Activated CD8-positive, alpha-beta memory T cell treated with anti-CD3 and anti-CD28 coated beads for 48 hours (primary cell): ENCODE data around the gene MAGEA9B.
"Not testable (repeated sequence)": the region's sequence is repeated elsewhere in the genome, so short reads cannot be mapped to it uniquely, and the experiment has no call there.

Source experiments
- DNase-seq, 3 experiments: peaks; one replicate each; pipeline ENCODE4 v3.0.0-alpha.2; 2020; ENCODE audit warnings: low read depth in 2 of 3, low spot score in 2 of 3

MAGEA9B gene

GRCh38 chrX:149537474-149537873 lies 49.8 kb downstream of the MAGEA9B start:
- DNase-seq = not testable (repeated sequence)

- not testable (repeated sequence) for DNase-seq
Measured at GRCh38 chrX:149534926-149535602, 52.2 kb downstream of the MAGEA9B start.

- not testable (repeated sequence) for DNase-seq
Measured at GRCh38 chrX:149533999-149534398, 53.3 kb downstream of the MAGEA9B start.

GRCh38 chrX:149532868-149533267 lies 54.4 kb downstream of the MAGEA9B start:
- not testable (repeated sequence) for DNase-seq
